HG03060 (cell line): ENCODE data around the gene ERF.
A peak's percentile ranks its signal among the peaks of the same experiment; 100 is the strongest.
"Not testable (repeated sequence)": the region's sequence is repeated elsewhere in the genome, so short reads cannot be mapped to it uniquely, and the experiment has no call there.

Experiments
- ATAC-seq: cut with Tn5 transposase; IDR thresholded peaks from one replicate; pipeline ENCODE4 v1.9.1; 2021; ENCODE audit warnings: low read depth, moderate number of reproducible peaks; ENCODE audit not compliant: unreplicated experiment

The ERF gene

GRCh38 chr19:42276284-42276683 is 21.4 kb upstream of the ERF start:
- no peak for ATAC-seq

DNA sequence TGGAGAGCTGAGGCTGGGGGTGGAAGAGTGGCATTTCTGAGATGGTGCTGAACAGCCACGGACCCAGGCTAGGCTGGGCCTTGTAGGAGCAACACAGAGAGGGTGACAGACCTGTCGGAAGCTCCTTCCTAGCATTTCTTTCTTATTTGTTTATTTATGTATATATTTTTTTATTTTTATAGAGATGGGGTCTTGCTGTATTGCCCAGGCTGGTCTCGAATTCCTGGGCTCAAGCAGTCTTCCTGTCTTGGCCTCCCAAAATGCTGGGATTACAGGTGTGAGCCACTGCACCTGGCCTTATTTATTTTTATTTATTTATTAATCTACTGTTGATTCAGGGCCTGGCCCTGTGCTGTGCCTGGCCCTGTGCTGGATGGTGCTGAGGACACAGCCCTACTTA is 20.6 kb upstream of the ERF start:
- ATAC-seq = no peak

DNA sequence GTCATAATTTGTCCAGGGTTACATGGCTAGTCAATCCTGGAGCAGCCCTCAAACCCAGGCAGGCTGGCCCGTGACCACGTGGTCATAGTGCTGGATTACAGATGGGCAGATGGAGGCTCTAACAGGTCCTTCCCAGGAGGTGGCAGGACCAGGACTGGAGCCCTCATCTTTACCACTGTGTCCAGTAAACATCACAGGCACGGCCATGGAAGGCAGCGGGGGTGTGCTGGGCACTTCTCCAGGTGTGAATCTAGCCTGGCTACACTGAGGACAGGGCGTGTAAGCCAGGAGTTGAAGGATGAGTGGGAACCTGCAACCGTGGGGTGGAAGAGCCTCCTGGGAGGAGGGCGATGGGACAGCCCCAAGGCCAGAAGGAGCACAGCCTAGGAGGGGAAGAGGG is 20.2 kb upstream of the ERF start:
- ATAC-seq = no peak

GRCh38 chr19:42274065-42274682 is 19.2 kb upstream of the ERF start:
- no peak for ATAC-seq

DNA sequence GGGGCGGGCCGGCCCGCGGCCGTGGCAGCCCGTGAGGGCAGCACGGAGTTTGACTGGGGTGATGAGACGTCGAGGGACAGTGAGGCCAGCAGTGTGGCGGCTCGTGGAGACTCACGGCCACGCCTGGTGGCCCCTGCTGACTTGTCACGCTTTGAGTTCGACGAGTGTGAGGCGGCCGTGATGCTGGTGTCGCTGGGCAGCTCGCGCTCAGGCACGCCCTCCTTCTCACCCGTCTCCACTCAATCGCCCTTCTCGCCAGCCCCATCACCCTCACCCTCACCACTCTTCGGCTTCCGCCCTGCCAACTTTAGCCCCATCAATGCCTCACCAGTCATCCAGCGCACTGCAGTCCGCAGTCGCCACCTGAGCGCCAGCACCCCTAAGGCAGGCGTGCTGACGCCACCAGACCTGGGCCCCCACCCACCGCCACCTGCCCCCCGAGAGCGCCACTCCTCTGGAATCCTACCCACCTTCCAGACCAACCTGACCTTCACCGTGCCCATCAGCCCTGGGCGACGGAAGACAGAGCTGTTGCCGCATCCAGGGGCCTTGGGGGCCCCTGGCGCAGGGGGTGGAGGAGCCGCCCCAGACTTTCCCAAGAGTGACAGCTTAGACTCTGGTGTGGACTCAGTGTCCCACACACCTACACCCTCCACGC is 18.6 kb upstream of the ERF start:
- ATAC-seq = no peak

GRCh38 chr19:42272989-42273406 is 18.1 kb upstream of the ERF start:
- no peak for ATAC-seq

- no peak for ATAC-seq
These were observed 17.6 kb upstream of the ERF start for GRCh38 chr19:42272535-42272897.

- ATAC-seq = no peak
These were observed 17.1 kb upstream of the ERF start for GRCh38 chr19:42271861-42272534.

GRCh38 chr19:42271045-42271419 is 16.1 kb upstream of the ERF start:
- ATAC-seq = no peak

DNA sequence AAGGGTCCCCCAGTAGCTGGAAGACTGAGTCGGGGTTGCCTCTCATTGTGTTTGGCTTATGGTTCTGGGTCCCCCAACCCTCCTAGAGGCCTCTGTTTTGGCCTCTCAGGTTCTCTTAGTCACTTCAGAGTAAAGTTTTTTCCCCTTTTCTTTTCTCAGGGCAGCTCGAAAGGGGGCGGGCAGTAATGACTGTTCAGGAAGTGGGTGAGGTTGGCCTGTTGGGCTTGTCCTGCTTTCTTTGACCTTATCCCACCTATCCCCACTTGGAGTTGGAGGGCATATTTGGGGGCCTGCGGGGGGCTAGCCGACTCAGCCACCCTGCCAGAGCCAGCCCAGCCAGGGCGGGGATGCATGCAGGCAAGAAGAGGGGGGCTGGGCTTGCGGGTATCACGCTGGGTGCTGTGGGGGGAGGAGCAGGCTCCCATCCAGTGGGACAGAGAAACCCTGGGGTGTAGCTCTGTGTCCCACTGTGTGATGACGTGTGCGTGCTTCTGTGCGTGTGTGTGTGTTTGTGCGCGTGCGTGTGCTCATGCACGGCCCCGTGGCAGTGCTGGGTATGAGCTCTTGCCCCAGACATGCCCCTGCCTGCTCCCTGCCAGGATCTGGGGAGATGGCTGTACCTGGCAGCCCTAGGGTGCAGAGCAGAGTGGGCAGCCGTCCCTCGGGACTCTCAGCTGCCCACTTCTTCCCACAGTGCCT is 15.6 kb upstream of the ERF start:
- ATAC-seq = no peak

- no peak for ATAC-seq
These were observed 14.8 kb upstream of the ERF start for GRCh38 chr19:42269478-42270345.

DNA sequence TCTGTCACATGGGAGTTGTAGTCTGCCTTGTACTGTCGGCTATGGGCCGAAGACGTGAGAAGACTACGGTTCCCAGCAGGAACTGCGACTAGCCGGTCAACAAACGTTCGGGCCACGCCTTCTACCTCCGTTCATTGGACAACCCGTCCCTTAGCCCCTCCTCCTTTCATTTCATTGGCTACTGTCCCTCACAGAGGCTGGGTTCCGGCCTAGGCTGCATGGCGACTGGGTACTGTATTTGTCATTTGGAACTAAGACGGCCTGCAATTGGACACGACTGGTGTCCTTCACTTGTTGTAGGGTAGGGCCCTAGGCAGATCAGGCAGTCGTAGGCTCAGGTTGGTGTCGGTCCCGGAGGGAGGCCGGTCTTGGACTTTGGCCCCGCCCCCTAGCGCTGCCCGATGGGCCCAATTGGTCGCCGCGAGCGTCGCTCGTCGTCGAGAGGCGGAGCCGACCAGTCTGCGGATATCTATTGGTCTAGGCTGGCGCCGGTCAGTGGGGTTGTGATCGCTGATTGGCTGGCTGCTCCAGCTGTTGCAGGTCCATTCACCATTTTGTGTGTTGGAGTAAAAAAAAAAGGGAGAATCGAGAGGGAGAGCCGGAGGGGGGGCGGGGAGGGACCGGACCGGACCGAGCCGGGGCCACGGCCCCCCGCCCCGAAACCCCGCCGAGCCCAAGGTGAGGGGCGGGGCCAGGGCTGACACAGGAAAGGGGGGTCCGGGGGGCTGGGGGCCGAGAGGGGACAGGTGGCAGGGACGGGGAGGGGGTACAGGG is 14.0 kb upstream of the ERF start, which contains the start of gene CIC:
CIC (plus strand) TSS at position 549 of the 774 bp plus-strand sequence. CDS start 2,532 bp downstream, outside the sequence.
- ATAC-seq = peak; percentile 66

DNA sequence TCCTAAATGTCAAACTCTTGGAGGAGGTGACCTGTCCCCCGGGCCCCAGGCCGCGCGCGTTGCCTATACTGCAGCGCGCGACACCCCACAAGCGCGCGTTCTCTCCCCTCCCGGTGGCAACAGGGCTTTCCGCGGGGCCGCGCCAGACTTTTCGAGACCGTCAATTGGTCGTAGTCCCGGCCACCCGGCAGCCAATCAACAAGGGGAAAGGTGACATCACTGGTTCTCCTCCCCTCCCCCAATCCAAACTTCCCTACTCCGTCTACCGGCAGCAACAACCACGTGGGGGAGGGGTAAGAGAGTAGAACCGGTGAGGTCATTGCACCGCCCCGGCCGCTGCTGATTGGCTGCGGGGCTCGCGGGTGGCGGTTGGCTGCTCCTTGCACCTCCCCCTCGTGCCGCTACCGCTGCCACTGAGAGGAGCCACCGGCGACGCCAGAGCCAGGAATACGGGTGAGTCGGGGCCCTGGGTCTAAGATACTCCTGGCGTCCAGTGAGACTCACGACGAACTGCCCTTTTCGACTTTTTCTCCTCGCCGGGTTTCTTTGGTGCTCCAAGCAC is 13.3 kb upstream of the ERF start:
- ATAC-seq = peak; percentile 36

DNA sequence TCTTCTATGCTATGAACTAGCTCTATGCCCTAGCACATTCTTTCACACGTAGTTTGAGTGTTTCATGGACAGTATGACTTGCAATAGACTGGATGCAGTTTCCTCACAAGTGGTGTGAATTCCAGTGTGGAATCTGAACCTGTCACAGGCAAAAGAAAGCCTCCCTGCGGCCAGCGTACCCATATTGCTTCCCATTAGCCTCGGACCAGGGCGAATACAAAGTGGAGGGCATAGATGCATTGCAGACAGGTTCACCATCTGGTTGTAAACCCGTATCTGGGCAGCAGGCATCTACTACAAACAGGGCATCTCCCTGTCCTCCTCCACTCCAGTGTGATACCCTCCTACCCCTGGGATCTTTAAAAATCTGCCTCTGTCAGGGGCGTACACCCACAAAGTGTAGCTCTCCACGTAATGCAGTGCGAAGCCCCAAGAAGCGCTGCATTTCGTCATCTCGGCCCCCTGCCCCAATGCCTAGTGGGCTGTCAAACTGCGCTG is 12.8 kb upstream of the ERF start:
- ATAC-seq = no peak

GRCh38 chr19:42266928-42267603 is 12.1 kb upstream of the ERF start:
- not testable (repeated sequence) for ATAC-seq

DNA sequence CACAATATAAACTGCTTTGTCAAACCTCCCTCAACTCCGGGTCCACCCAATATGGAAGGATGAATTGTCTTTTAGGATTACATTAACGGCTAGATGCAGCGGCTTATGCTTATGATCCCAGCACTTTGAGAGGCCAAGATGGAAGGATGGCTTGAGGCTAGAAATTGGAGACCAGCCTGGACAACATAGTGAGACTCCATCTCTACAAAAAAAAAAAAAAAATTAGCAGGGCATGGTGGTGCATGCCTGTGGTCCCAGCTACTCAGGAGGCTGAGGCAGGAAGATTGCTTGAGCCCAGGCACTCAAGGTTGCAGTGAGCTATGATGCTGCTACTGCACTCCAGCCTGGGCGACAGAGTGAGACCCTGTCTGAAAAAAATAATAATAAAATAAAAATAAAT is 11.2 kb upstream of the ERF start:
- not testable (repeated sequence) for ATAC-seq

GRCh38 chr19:42261763-42262162 is 6.8 kb upstream of the ERF start:
- ATAC-seq = no peak

- not testable (repeated sequence) for ATAC-seq
These were observed 2.9 kb upstream of the ERF start for GRCh38 chr19:42257842-42258241.
